CD4-positive, alpha-beta T cell (primary cell): Measurements from ENCODE around the gene FLYWCH1. TPM values are rescaled to one million over a fixed set of nuclear protein-coding genes. Genes with fewer than 3 reads are reported as not detected.
"Not testable (repeated sequence)": the region's sequence is repeated elsewhere in the genome, so short reads cannot be mapped to it uniquely, and the experiment has no call there.

ENCODE experiments used
- ATAC-seq: fragments of 200-7000 bp; cut with Tn5 transposase; one replicate; pipeline ENCODE4 v1.10.0; 2022; ENCODE audit warnings: mild to moderate bottlenecking; ENCODE audit not compliant: poor library complexity
- CTCF ChIA-PET: fragments of 350-600 bp; sonication (Branson Sonifier 250); formaldehyde crosslinking; loops from one replicate; lab custom pipeline; 2021; ENCODE audit warnings: antibody characterized with exemption, inconsistent platforms; lab: Charles Lee
- POLR2A ChIA-PET: fragments of 350-600 bp; sonication (Branson Sonifier 250); formaldehyde crosslinking; loops from one replicate; lab custom pipeline; 2021; ENCODE audit warnings: antibody characterized with exemption, inconsistent platforms; lab: Charles Lee
- DNase-seq, 14 experiments: peaks; one replicate each; pipeline ENCODE4 v3.0.0-alpha.2; 2013 to 2020; ENCODE audit warnings: mixed read lengths in 2 of 14
- H3K27ac ChIP-seq, 2 donors: one replicate each; pipeline versions ENCODE4 v1.5.1 to v1.7.0; 2013; ENCODE audit warnings: low read length in 2 of 2, low read depth in 1 of 2, mild to moderate bottlenecking in 1 of 2
- H3K27me3 ChIP-seq, 2 experiments: 1 replicate in 1 of 2; 2 replicates in 1 of 2; pipeline versions ENCODE4 v1.6.1 to v1.7.0; 2013; ENCODE audit warnings: low read length in 2 of 2, control low read depth in 1 of 2, mild to moderate bottlenecking in 1 of 2, moderate library complexity in 1 of 2; ENCODE audit not compliant: insufficient read depth in 2 of 2, control insufficient read depth in 1 of 2
- H3K36me3 ChIP-seq: one replicate; pipeline ENCODE4 v1.6.1; 2013; ENCODE audit warnings: low read length, control low read depth; ENCODE audit not compliant: insufficient read depth
- H3K4me1 ChIP-seq: one replicate; pipeline ENCODE4 v1.6.1; 2013; ENCODE audit warnings: low read length, control low read depth; ENCODE audit not compliant: insufficient read depth
- H3K4me3 ChIP-seq: one replicate; pipeline ENCODE4 v1.5.1; 2013; ENCODE audit warnings: mild to moderate bottlenecking, low read length, moderate library complexity
- H3K9me3 ChIP-seq, 2 experiments: 1 replicate in 1 of 2; 2 replicates in 1 of 2; pipeline versions ENCODE4 v1.6.1 to v1.7.0; 2013; ENCODE audit warnings: low read length in 2 of 2, mild to moderate bottlenecking in 2 of 2, control low read depth in 1 of 2, moderate library complexity in 1 of 2; ENCODE audit not compliant: control insufficient read depth in 1 of 2, insufficient read depth in 1 of 2
- H3K27ac Mint-ChIP-seq: one replicate; pipeline ENCODE4 v1.8.0; 2020; ENCODE audit warnings: mixed read lengths
- H3K27me3 Mint-ChIP-seq: one replicate; pipeline ENCODE4 v1.8.0; 2021; ENCODE audit warnings: mixed read lengths
- H3K36me3 Mint-ChIP-seq: one replicate; pipeline ENCODE4 v1.8.0; 2021; ENCODE audit warnings: low read depth, mixed read lengths
- H3K4me1 Mint-ChIP-seq: one replicate; pipeline ENCODE4 v1.8.0; 2021; ENCODE audit warnings: low read depth, mixed read lengths
- H3K4me3 Mint-ChIP-seq: one replicate; pipeline ENCODE4 v1.8.0; 2020; ENCODE audit warnings: mild to moderate bottlenecking, mixed read lengths
- H3K9me3 Mint-ChIP-seq: one replicate; pipeline ENCODE4 v1.8.0; 2020; ENCODE audit warnings: mixed read lengths
- CTCF ChIP-seq: fragments of 200-600 bp; IDR thresholded peaks from one replicate; pipeline ENCODE4 v1.8.0; 2022; ENCODE audit warnings: antibody characterized with exemption, mild to moderate bottlenecking
- intact Hi-C, 2 experiments: fragments of 100-400 bp; cut with DNase I in 1 of 2; cut with micrococcal nuclease in 1 of 2; formaldehyde crosslinking; loops; one replicate each; pipeline versions ENCODE4 v1.15.1 to v1.9.0; 2023 to 2025; cut with DNase I, micrococcal nuclease
- total RNA-seq, 174 experiments: library from RNA in 2 of 174; stranded (reverse) in 2 of 174; gene quantifications; one replicate each; pipeline ENCODE4 v1.2.3 and lab custom pipeline; 2021 to 2026

The FLYWCH1 gene
- total RNA-seq, 2 experiments from 2014 or later: 84.8 to 97.0 TPM

DNA sequence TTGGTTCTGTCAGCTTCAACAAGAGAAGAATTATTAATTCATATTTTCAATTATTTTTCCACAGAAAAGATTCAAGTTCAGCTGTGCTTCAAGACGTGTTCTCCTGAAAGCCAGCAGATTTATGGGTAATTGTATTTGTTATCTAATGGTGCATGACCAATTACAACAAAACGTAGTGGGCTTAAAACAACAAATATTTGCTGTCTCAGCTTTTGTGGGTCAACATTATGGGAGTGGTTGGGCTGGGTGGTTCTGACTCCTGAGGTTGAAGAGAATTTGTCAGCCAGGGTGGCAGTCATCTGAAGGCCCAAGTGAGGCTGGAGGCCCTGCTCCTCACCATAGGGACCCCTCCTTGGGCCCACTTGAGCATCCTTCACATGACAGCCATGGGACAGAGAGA is 28.2 kb downstream of the FLYWCH1 start:
- H3K4me1 ChIP-seq: no peaks in the 10 kb centered on the region
- Mint-ChIP-seq H3K36me3 (peaks cover 57% of the 10 kb centered on the region), H3K27me3 (no peaks in the 10 kb centered on the region), H3K4me3 (no peak overlapping the region), H3K9me3 (no peaks in the 10 kb centered on the region), H3K27ac (no peak overlapping the region), H3K4me1 (no peaks in the 10 kb centered on the region)
- ChIA-PET POLR2A (no interaction called here), CTCF (no interaction called here)
- no peak overlapping the region for H3K4me3 ChIP-seq
- H3K27me3 ChIP-seq: no peaks in the 10 kb centered on the region
- H3K27ac ChIP-seq: no peak overlapping the region
- intact Hi-C loops: no loop called here
- peaks cover 52% of the 10 kb centered on the region for H3K36me3 ChIP-seq
- no peak for DNase-seq
- H3K9me3 ChIP-seq: no peaks in the 10 kb centered on the region
- TF ChIP-seq CTCF: no peak
- no peak for ATAC-seq

- H3K27me3 ChIP-seq: no peaks in the 10 kb centered on the region
- ChIA-PET CTCF (no interaction called here), POLR2A (no interaction called here)
- H3K36me3 Mint-ChIP-seq: peaks cover 53% of the 10 kb centered on the region
- no peak overlapping the region for H3K4me3 ChIP-seq
- H3K4me1 ChIP-seq: no peaks in the 10 kb centered on the region
- H3K4me1 Mint-ChIP-seq: no peaks in the 10 kb centered on the region
- no peak for DNase-seq
- H3K4me3 Mint-ChIP-seq: no peak overlapping the region
- intact Hi-C loops: no loop called here
- ATAC-seq: no peak
- no peaks in the 10 kb centered on the region for H3K9me3 ChIP-seq
- H3K27ac Mint-ChIP-seq: no peak overlapping the region
- no peaks in the 10 kb centered on the region for H3K27me3 Mint-ChIP-seq
- H3K9me3 Mint-ChIP-seq: no peaks in the 10 kb centered on the region
- no peak for TF ChIP-seq CTCF
- H3K27ac ChIP-seq: no peak overlapping the region
- peaks cover 38% of the 10 kb centered on the region for H3K36me3 ChIP-seq
Measured at GRCh38 chr16:2942045-2942444, 30.3 kb downstream of the FLYWCH1 start.

- H3K27me3 Mint-ChIP-seq, H3K9me3 ChIP-seq, intact Hi-C loops, H3K9me3 Mint-ChIP-seq, H3K4me3 ChIP-seq, POLR2A ChIA-PET, H3K4me3 Mint-ChIP-seq, H3K27ac Mint-ChIP-seq, H3K4me1 Mint-ChIP-seq, ATAC-seq, H3K4me1 ChIP-seq, H3K27ac ChIP-seq, DNase-seq, H3K27me3 ChIP-seq: not testable (repeated sequence)
- H3K36me3 ChIP-seq: peaks cover 26% of the 10 kb centered on the region
- CTCF ChIA-PET: interaction anchor here (1.2 kb wide), 1 partner anchor 16 kb away, joined by 3 read pairs; no protein-coding TSS in a partner anchor
- H3K36me3 Mint-ChIP-seq: peaks cover 52% of the 10 kb centered on the region
Measured at GRCh38 chr16:2943716-2944115, 32.0 kb downstream of the FLYWCH1 start.

DNA sequence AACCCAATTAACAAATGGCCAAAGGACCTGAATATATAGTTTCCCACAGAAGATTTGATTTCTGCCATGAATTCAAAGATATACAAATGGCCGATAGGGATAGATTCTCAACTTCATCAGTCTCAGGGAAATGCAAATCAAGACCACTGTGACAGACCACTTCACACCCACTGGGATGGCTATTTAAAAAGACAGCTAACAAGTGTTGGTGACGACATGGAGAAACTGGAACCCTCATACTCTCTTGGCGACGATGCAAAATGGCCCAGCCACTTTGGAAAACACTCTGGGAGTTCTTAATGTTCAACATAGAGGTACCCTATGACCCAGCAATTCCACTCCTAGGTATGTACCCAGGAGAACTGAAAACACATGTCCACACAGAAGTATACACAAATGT is 34.9 kb downstream of the FLYWCH1 start:
- DNase-seq: no peak
- Mint-ChIP-seq H3K4me3 (no peak overlapping the region), H3K4me1 (no peaks in the 10 kb centered on the region), H3K27me3 (no peaks in the 10 kb centered on the region), H3K9me3 (no peaks in the 10 kb centered on the region), H3K36me3 (peaks cover 34% of the 10 kb centered on the region), H3K27ac (no peak overlapping the region)
- ChIA-PET CTCF (no interaction called here), POLR2A (no interaction called here)
- H3K4me1 ChIP-seq: no peaks in the 10 kb centered on the region
- no peaks in the 10 kb centered on the region for H3K27me3 ChIP-seq
- H3K27ac ChIP-seq: no peak overlapping the region
- no peak overlapping the region for H3K4me3 ChIP-seq
- H3K9me3 ChIP-seq: peaks cover 0 to 3% of the 10 kb centered on the region in 2 experiments
- no peak for ATAC-seq
- intact Hi-C loops: no loop called here
- H3K36me3 ChIP-seq: peaks cover 5% of the 10 kb centered on the region
- TF ChIP-seq CTCF: no peak
